GM15510 (cell line): Measurements from ENCODE around the gene ARHGAP4.

Experiments
- POLR2A ChIP-seq: IDR thresholded peaks from 3 replicates; pipeline ENCODE4 v1.6.1; 2011; ENCODE audit warnings: borderline replicate concordance; ENCODE audit not compliant: insufficient read length; ENCODE audit errors: extremely low read depth

Gene ARHGAP4

DNA sequence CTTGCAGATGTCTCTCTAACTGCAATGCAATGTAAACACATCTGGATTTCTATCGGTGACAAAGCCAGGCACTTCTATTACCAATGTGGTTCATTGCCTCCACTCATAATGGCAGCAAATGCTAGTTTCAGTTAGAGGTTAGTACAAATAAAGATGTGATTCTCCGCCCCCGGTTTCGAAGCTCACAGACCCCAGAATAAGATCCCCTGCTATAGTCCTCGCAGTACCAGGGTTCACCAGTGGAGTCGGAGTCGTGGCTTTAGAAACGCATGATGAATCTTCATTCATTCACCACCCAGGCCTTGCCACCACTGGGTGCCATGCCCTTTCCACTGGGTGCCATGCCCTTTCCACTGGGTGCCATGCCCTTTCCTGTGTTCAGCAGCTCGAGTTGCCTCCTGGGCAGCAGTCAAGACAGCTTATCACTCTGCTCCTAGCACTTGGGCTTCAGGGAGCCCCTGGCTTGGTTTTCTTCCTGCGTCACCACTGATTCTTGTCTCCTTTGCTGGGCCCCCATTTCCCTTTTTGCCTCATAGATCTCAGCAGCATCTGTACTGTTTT lies 12.2 kb upstream of the ARHGAP4 start:
- TF ChIP-seq POLR2A, result no peak

DNA sequence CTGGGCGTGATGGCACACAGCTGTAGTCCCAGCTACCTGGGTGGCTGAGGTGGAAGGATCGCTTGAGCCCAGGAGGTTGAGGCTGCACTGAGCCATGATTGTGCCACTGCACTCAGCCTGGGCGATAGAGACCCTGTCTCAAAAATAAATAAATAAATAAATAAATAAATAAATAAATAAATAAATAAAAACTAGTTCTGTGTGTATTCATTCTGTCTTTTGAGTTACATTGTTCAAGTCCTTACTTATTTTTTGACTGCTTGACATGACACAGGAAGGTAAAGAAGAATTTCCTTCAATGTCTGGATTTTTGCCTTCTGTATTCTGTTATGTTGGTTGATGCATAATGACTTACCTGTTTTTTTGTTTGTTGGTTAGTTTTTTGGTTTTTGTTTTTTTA lies 11.0 kb upstream of the ARHGAP4 start:
- TF ChIP-seq POLR2A, result no peak

DNA sequence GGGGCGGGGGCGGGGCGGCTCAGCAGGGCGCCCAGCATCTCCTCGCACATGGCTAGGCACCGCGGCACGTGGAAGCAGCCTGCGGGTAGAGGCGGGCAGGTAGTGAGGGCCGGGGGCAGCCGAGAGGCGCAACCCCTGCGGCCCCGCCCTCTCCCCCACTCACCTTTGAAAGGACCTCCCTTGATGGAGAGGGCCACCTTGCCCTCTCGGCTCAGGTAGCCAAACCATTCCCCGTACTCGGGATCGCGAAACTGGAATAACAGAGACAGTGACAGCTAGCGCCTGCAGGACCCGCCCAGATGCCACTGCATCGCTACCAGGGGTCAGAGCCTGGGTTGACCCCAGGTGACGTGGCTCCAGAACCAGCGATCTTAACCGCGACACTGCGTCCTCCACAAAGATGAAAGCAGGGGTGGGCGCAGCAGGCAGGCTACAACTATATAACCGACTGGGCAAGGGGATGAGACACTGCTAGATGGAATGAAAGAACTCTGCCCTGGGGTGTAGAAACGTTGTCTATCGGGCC lies 9.3 kb upstream of the ARHGAP4 start:
- no peak for TF ChIP-seq POLR2A

GRCh38 chrX:153934762-153935325 lies 8.8 kb upstream of the ARHGAP4 start, which contains the start of gene NAA10:
Gene NAA10 (minus strand): TSS chrX:153935037. CDS start chrX:153934904, 133 bp downstream.
- TF ChIP-seq POLR2A, result peak; percentile 57

DNA sequence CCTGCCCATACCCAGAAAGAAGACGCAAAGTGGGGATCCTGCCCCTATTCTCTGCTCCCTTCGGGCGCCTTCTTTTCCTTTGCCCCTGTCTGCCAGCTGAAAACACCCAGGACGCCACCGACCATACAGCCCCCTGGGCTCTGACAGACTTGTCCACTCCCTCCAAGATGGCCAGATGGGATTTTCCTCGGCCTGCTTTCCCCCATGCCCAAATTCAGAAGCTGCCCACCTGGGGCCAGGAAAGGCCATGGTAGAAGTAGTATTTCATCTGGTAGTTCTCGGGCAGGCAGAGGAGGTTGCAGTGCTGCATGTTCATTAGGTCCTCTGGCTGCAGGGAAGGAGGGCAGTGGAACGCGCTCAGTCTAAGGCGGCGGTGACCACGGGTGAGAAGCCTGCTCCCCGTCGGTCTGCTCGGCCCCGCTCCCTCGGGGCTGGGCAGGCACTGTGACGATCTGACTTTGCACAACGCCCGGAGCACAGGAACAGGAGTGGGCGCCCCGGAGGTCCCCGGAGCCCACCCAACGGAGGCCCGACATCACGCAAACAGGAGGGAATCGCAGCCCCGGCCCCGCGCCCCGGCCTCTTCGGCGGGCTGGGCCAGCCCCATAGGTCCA lies 8.2 kb upstream of the ARHGAP4 start:
- no peak for TF ChIP-seq POLR2A

DNA sequence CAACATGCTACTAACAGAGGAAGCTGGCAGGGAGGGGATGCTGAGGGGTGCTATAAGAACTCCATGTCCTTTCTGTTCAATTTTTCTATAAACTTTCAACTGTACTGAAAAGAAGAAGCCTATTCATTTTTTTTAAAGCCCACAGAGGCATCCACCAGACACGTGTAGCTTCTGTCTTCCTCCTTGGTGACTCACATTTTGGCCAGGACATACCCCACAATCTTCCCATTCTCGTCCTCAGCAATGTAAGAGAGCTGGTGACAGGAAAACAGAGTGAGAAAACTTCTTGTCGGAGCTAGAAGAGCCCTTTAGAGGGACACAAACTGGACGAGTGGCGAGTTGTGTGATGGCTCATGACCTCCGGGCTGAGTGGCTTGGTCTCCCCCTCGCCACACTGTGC lies 7.7 kb upstream of the ARHGAP4 start:
- TF ChIP-seq POLR2A, result no peak

- no peak for TF ChIP-seq POLR2A
These were observed 6.3 kb upstream of the ARHGAP4 start for GRCh38 chrX:153932220-153932915.

DNA sequence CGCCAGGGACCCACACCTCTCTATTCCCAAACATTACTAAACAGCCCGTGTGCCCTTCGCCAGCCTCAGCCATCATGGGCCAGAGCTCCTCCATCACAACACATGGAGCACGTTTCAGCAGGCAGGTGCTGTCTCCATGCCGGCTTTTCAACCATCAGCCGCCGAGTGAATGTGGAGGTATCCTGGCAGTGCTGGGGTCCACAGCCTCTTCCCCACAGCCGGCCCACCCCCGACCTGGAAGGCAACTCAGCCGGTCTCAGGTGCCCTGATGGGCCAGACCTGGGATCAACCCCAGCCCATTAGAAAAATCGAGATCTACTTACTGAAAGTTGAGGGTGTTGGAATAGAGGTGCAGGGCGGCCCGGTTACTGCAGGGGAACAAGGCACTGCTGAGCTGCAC lies 5.7 kb upstream of the ARHGAP4 start:
- no peak for TF ChIP-seq POLR2A

DNA sequence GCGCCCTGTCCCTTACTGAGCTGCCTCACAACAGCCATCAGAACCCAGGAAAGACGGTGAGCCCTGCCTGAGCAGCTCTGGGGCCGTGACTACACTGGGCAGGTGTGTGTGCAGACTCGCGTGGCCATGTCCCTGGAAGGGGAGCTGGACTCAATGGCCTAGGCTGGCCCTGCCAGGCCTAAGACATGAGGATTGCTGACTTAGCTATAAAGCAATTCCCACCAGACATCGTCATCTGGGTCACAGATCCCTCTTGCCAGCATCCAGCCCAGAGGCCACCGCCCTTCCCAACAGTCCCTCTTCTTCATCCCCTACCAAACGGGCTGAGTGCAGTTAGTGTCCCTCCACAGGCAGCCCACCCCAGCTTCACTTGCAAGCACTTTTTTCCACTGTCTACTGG lies 5.1 kb upstream of the ARHGAP4 start:
- TF ChIP-seq POLR2A, result no peak

GRCh38 chrX:153930011-153930910 lies 4.2 kb upstream of the ARHGAP4 start:
- no peak for TF ChIP-seq POLR2A

GRCh38 chrX:153929576-153929975 lies 3.5 kb upstream of the ARHGAP4 start:
- TF ChIP-seq POLR2A, result no peak

- TF ChIP-seq POLR2A, result no peak
These were observed 2.8 kb upstream of the ARHGAP4 start for GRCh38 chrX:153928846-153929245.

- TF ChIP-seq POLR2A, result peak; percentile 69
These were observed 2.1 kb upstream of the ARHGAP4 start for GRCh38 chrX:153927922-153928760.

DNA sequence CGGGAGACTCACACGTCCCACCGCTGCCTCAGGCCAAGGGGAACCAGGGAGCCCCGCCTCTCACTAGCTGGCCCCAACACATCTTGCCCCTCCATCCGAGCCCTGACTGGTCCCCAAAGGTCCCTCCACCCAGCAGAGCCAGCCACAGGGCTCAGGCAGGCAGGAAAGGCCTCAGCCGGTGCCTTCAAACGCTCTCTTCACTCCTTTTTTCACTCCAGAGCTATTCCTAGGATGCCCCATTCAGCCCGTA lies 1.5 kb upstream of the ARHGAP4 start:
- no peak for TF ChIP-seq POLR2A
